Measurements from ENCODE around the gene ENO3. TPM values are rescaled to one million over a fixed set of nuclear protein-coding genes. Genes with fewer than 3 reads are reported as not detected.

The ENO3 gene
- total RNA-seq, 1 donor, result 3.9 TPM

DNA sequence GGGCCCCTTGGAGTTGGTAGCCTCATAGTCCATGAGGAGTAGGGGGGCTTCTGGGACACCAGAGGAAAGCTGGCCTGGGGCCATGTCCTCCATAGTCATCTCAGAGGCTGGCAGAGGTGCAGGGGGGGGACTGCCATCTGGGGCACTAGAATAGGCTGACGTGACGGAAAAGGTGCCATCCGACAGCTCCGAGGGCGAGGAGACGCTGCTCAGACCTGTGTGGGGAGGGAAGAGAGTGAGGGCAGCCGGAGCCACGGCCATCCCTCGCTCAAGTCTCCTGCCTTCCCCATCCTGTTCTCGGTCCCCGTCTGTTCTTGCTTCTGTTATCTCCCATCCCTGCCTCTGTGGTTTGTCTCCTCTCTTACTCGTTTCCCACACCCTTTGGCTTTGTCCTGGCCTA is 21.4 kb downstream of the ENO3 start:
- Histone ChIP-seq H3K27me3 (ENCODE audit: insufficient read depth, low read length) (no peaks in the 10 kb centered on the region), H3K9me3 (ENCODE audit: low read depth, low read length) (no peaks in the 10 kb centered on the region), H3K4me1 (ENCODE audit: insufficient read depth, low read length) (peaks cover 46% of the 10 kb centered on the region), H3K4me3 (ENCODE audit: low read length) (no peak overlapping the region)

DNA sequence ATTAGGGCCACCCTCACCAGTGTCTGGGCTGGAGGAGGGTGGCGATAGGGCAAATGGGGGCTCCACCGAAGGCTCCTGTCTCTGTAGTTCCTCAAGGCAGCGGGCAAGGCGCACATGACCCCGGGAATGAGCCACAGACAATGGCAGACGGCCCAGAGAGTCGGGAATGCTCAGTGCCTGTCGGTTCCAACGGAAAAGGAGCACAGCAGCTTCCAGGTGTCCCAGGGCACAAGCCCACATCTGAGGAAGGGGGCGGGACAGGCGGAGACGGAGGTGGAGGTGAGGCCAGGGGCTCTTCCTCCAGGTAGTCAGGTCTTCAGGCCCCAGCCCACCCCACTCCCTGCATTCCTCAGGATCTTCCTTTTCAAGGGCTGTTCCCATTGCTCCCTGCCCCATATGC is 21.8 kb downstream of the ENO3 start:
- H3K4me3 ChIP-seq (ENCODE audit: low read length), result no peak overlapping the region
- H3K4me1 ChIP-seq (ENCODE audit: insufficient read depth, low read length), result peaks cover 47% of the 10 kb centered on the region
- no peaks in the 10 kb centered on the region for H3K27me3 ChIP-seq (ENCODE audit: insufficient read depth, low read length)
- no peaks in the 10 kb centered on the region for H3K9me3 ChIP-seq (ENCODE audit: low read depth, low read length)

DNA sequence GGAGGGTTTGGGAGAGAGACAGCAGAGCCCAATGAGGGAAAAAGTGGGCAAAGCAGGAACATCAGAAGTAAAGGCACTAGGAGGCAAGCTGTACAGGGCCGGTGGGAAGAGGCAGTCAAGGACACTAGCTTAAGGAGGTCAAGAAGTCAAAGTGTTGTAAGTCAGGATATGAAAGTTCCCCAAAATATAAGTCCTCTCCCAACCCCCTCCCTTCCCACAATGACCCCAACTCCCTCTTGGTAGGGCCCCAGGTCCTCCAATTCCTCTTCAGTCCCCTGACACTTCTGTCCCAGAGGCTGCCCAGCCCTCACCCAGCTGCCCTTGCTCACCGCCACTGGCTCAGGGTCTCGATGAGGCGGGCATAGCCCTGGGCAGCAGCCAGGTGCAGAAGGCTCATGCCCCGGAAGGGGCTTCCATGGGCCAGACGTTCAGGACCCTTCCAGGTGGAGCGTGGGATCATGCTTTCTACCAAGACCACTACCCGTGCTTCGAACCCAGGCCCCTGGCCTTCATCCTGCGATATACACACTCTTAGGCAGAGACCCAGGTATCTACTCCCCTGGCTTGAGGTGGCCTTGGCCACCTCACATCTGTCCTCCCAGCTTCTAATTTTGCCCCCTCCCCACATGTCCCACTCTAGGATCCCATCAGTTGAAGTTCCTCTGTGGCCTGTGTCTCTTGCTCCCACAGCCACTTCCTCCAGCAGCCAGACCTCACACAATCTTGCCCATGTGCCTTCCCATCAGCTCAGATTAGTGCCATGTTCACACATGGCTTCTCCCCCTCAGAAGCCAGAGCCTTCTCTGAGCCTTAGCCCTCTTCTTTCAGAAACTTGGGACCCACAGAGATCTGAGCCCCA is 22.6 kb downstream of the ENO3 start:
- Histone ChIP-seq H3K4me3 (ENCODE audit: low read length) (no peak overlapping the region), H3K27me3 (ENCODE audit: insufficient read depth, low read length) (no peaks in the 10 kb centered on the region), H3K9me3 (ENCODE audit: low read depth, low read length) (no peaks in the 10 kb centered on the region), H3K4me1 (ENCODE audit: insufficient read depth, low read length) (peaks cover 48% of the 10 kb centered on the region)

DNA sequence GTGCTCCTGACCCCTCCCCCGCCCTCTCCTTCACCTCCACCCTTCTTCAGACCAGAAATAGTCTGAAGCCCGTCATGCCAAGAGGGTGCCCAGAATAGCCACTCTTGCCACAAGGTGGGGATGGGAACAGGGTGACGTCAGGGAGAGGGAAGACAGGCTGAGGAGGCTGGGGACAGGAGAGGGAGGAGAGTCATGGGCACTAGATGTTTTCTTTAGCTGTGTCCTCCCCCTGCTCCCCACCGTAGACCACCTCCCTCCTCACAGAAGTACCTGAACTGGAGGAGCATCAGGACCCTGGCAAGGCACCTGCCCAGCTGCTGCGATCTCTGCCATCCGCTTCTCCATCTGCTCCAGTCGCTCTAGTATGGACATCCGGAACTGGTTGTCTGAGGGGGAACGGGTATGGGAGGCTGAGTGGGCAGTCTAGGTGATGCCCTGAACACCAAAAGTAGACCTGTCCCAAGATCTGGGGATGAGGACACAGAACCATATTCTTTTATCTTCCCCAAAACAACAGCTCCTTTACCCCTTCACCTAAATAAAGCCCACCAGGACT is 23.3 kb downstream of the ENO3 start:
- no peaks in the 10 kb centered on the region for H3K27me3 ChIP-seq (ENCODE audit: insufficient read depth, low read length)
- no peak overlapping the region for H3K4me3 ChIP-seq (ENCODE audit: low read length)
- no peaks in the 10 kb centered on the region for H3K9me3 ChIP-seq (ENCODE audit: low read depth, low read length)
- peaks cover 48% of the 10 kb centered on the region for H3K4me1 ChIP-seq (ENCODE audit: insufficient read depth, low read length)

DNA sequence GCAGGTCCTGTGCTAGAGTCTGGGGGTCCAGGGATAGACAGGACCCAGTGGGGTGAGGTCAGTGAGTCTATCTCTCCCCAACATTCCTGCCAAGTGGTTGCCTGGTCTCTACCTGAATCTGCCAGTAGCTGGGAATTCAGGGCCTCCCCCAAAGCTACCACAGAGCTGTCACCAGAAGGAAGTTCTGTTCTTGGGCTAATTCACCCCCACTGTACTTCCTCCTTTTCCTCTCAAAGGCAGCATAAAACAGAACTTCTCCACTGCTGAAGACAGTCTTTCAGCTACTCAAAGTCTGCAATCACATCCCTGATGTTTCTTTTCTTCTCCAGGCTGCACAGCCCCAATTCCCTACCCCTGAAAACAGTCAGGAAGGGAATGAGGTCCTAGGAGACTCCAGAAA is 27.8 kb downstream of the ENO3 start:
- no peaks in the 10 kb centered on the region for H3K9me3 ChIP-seq (ENCODE audit: low read depth, low read length)
- H3K4me3 ChIP-seq (ENCODE audit: low read length), result no peak overlapping the region
- H3K4me1 ChIP-seq (ENCODE audit: insufficient read depth, low read length), result peaks cover 62% of the 10 kb centered on the region
- no peaks in the 10 kb centered on the region for H3K27me3 ChIP-seq (ENCODE audit: insufficient read depth, low read length)

DNA sequence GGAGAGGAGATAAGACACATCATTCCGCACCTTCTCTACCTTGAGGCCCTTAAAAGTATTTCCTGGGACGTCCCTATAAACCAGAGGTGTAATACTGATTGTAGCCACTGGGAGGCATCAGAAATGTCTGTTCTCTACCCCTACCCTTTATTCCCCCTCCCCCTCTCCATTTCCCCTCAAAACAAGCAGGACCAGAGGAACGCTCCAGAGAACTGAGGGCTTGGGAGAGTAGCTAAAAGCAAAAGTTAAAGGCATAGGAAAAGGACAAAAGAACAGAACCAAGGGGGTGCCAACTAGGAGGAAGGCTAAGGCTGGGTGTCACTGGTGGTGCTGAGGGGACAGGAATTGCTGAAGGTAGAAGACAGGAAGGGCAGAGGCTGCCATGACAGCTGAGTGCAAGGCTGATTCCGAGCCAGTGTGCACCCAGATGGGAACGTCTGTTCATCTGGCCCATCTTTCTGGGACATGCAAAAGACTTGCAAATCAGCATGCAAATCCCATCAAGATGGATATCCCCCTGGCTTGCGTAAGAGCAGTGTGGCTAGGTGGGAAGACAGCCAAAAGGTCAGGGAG is 29.8 kb downstream of the ENO3 start:
- Histone ChIP-seq H3K4me1 (ENCODE audit: insufficient read depth, low read length) (peaks cover 55% of the 10 kb centered on the region), H3K27me3 (ENCODE audit: insufficient read depth, low read length) (no peaks in the 10 kb centered on the region), H3K4me3 (ENCODE audit: low read length) (no peak overlapping the region), H3K9me3 (ENCODE audit: low read depth, low read length) (no peaks in the 10 kb centered on the region)

DNA sequence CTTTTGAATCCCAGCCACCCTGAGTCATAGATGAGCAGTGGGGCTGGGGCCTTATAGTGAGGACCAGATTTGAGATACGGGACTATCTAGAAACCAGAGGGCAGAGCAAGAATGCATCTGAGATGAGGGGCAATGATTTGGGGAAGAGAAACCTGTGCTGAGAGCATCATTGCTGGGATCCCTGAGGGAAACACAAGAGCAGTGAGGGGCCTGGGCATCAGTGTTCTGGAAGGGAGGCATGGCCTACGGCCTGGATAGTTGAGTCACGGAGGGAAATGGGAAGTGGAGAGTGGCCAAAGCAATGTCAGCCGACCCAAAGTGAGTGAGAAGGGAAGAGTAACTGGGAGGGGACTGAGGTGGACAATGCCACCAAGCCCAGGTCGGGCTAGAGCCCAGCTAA is 31.4 kb downstream of the ENO3 start:
- peaks cover 68% of the 10 kb centered on the region for H3K4me1 ChIP-seq (ENCODE audit: insufficient read depth, low read length)
- H3K9me3 ChIP-seq (ENCODE audit: low read depth, low read length), result no peaks in the 10 kb centered on the region
- no peak overlapping the region for H3K4me3 ChIP-seq (ENCODE audit: low read length)
- no peaks in the 10 kb centered on the region for H3K27me3 ChIP-seq (ENCODE audit: insufficient read depth, low read length)

DNA sequence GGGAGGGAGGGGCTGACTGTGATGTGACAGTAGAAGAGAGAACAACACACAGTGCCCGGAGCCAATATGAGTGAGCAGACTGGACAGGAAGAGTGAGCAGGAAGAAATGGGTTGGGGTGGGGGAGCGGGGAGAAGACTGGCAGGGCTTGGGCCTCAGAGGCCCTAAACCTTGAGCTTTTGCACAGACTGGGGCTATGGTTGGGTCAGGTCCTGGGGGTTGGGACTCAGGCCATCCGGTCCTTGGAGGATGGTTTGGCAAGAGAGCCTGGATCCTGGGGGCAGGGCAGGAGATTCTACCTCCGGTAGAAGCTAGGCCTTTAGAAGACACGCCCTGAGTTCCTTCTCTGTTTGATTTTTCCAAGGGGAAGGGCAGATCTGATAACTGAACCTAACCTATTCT is 35.5 kb downstream of the ENO3 start:
- Histone ChIP-seq H3K27me3 (ENCODE audit: insufficient read depth, low read length) (no peaks in the 10 kb centered on the region), H3K4me3 (ENCODE audit: low read length) (peak overlapping the region; percentile 88), H3K9me3 (ENCODE audit: low read depth, low read length) (no peaks in the 10 kb centered on the region), H3K4me1 (ENCODE audit: insufficient read depth, low read length) (peaks cover 45% of the 10 kb centered on the region)

DNA sequence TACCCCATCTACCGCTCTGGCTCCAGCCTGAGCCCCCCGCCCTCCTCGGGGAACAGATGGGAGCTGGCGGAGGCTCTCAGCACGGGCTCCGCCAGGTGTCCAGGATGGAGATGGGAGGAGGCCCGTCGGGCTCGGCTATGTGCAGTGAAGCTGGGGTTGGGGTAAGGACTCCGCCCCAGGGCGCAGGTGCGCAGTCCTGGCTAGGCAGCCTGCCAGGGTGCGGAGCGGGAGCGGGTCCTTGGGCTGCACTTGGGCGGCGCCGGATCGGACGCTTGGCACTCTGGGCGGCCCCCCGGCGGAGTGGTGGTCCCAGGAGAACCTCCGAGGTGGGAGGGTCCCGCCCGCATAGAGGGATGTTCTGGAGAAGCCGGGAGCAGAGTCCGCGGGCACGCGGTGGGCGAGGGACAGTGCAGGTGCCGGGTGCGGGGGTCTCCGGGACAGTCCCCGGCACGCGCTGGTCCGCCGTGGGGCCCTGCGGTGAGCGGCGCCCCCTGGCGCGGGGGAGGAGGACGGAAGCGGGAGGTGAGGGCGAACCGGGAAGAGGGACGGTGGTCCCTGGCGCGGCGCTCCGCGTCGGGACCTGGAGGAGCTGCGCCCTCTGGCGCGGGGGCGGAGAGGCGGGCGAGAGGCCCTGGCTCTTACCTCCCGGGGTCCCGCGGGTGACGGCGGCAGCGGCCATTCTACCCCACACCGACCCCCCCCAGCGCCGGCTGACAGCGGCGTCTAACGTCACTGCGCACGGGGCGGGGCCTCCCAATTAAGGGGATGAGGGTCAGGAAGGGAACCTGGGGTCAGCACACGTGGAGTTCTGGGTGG is 36.2 kb downstream of the ENO3 start, which contains the start of gene CAMTA2:
Gene CAMTA2, minus strand, starts transcription at position 725 of the 816 bp plus-strand sequence. CDS start 1,453 bp downstream, outside the sequence.
- Histone ChIP-seq H3K27me3 (ENCODE audit: insufficient read depth, low read length) (no peaks in the 10 kb centered on the region), H3K9me3 (ENCODE audit: low read depth, low read length) (no peaks in the 10 kb centered on the region), H3K4me3 (ENCODE audit: low read length) (peak within 1 kb of the TSS; percentile 88), H3K4me1 (ENCODE audit: insufficient read depth, low read length) (peaks cover 38% of the 10 kb centered on the region)

DNA sequence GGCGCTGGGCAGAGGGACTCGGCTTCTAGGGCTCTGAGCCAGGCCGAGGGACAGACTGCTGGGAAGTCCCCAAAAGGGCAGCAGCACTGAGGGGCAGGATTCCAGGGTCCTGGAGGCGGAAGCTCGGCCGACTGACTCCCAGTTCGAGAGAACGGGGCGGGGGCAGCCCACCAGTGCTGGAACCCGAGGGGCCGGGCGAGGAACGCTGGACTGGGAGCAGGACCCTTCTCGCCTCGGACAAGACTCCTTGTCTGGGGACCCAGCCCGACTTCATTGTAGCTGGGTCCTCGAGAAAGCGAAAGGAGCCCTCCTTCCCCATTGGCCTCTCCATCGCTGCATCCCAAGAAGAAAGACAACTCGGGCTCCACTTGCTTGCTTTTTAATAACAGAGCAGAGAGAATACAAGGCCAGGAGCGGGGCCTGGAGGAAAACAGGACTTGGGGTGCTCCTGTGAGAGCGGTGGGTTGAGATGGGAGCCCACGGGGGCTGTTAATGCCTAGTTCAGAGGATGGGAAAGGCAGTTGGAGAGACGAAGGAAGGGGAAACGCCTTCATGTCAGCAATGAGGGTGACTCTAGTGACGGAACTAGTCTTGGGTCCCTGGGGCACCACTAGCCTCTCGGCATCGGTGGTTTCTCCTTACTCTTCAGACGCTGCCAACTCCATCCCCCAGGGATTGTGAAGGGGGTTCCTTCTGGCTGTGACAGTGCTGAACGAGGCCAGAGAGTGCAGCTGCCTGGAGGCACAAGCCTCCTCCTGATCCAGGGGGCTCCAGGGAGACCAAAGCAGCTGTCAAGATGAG is 37.0 kb downstream of the ENO3 start:
- no peaks in the 10 kb centered on the region for H3K27me3 ChIP-seq (ENCODE audit: insufficient read depth, low read length)

DNA sequence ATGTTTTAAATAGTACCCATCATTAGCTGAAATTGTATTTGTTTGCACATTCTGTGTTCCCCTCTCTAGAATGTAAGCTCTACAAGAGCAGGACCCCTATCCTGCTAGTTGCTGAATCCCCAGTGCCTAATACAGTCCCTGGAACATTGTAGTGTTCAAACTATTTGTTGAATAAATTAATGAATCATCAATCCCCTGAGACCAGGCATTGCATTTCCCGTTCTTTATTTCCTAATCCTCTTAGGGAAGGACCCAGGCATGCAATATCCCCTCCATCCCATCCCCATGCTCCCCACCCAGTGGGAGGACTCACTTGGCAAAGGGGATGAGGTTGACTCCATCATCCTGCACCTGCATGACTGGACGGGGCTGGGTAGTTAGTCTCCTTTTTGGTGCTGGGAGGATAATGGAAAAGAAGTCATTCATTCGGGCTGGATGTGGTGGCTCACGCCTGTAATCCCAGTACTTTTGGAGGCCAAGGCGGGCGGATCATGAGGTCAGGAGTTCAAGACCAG is 43.2 kb downstream of the ENO3 start:
- no peaks in the 10 kb centered on the region for H3K27me3 ChIP-seq (ENCODE audit: insufficient read depth, low read length)
- no peaks in the 10 kb centered on the region for H3K9me3 ChIP-seq (ENCODE audit: low read depth, low read length)
- peaks cover 19% of the 10 kb centered on the region for H3K4me1 ChIP-seq (ENCODE audit: insufficient read depth, low read length)
- no peak overlapping the region for H3K4me3 ChIP-seq (ENCODE audit: low read length)

More for the DNA sequence above, 37.0 kb downstream of the ENO3 start:
- Histone ChIP-seq H3K9me3 (ENCODE audit: low read depth, low read length) (no peaks in the 10 kb centered on the region), H3K4me1 (ENCODE audit: insufficient read depth, low read length) (peaks cover 31% of the 10 kb centered on the region), H3K4me3 (ENCODE audit: low read length) (peak overlapping the region; percentile 88)

DNA sequence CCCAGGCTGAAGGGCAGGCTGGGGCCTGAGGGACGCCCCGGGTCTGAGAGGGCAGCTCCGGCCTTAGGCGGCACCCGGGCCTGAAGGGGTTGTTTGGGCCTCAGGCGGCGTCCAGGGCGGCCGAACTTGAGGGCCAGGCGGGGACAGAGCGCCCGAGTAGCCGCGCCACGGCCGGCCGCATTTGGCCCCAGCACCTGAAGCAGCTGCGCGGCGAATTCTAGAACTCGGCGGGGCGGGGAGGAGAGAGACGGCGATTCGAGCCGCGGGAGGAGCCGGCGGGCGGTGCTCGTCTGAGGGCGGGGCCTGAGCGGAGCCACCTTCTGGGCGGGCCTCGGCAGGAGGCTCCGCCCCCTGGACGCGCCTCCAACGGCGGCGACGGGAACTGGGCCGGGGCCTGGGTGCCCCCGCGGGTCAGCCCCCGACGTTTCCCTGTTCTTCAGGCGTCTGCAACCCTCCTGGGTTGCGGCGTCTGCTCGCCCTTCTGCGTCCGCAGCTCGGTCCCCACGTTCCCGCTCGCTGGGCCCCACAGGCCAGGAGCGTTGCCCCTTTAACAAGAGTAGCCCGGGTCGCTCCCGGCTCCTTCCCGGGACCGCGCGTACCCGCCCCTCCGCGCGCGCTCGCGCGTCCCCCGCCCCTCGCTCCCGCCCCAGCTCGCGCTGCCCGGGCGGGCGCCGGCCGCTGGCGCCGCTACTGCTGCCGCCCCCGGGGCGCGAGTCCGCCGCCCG is 46.5 kb downstream of the ENO3 start, which contains the start of the genes INCA1 and KIF1C:
Gene INCA1, minus strand, starts transcription at position 221 of the 725 bp plus-strand sequence. CDS start 3,085 bp downstream, outside the sequence.
Gene KIF1C, plus strand, starts transcription at position 649 of the 725 bp plus-strand sequence. CDS start 2,297 bp downstream, outside the sequence.
- H3K9me3 ChIP-seq (ENCODE audit: low read depth, low read length), result no peaks in the 10 kb centered on the region
- H3K4me3 ChIP-seq (ENCODE audit: low read length), result peak within 1 kb of the TSS; percentile 54
- no peaks in the 10 kb centered on the region for H3K27me3 ChIP-seq (ENCODE audit: insufficient read depth, low read length)
- H3K4me1 ChIP-seq (ENCODE audit: insufficient read depth, low read length), result peaks cover 22% of the 10 kb centered on the region

DNA sequence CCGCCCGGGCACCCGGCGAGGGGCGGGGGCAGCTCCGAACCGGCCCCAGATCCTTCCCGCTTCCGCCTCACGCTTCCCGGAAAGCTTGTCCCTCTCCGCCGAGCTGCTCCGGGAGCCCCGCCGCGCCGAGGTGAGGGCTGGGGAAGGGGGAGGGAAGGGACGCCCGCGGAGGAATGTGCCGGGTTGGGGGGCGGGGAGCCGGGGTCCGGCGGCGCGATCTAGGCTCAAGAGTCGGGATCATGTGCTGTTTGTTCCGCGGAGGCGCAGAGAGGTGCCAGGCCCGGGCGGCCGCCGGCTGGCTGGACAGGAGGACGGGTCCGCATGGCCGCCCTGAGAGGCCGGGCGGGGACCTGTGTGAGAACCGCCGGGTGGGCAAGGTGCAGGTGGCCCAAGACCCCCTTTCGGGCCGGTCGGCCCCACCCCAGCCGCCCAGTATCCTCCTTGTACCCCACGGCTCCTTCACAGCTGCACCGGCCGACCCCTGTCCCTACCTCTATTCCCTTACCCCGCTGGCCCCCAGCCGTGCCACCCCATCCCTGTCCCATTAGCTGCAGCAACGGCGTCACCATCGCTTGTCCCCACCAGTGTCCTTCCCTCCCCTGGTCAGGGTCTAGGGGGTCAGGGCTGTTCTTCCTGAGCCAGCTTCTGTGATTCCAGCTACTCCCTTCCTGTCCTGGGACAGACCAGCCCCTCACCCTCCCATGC is 47.3 kb downstream of the ENO3 start:
- Histone ChIP-seq H3K4me1 (ENCODE audit: insufficient read depth, low read length) (peaks cover 22% of the 10 kb centered on the region), H3K4me3 (ENCODE audit: low read length) (peak overlapping the region; percentile 54), H3K9me3 (ENCODE audit: low read depth, low read length) (no peaks in the 10 kb centered on the region), H3K27me3 (ENCODE audit: insufficient read depth, low read length) (no peaks in the 10 kb centered on the region)

Measured in mononuclear cell (primary cell).